IPS DF 6.9 (cell line): ENCODE measurements around the gene BMERB1.
"Not testable (repeated sequence)": the region's sequence is repeated elsewhere in the genome, so short reads cannot be mapped to it uniquely, and the experiment has no call there.

Experiments used
- DNase-seq: peaks from one replicate; pipeline ENCODE4 v3.0.0-alpha.2; 2013; ENCODE audit warnings: low read depth, low spot score
- H3K27ac ChIP-seq: one replicate; pipeline ENCODE4 v1.5.1; 2013; ENCODE audit warnings: low read length, control low read depth
- H3K27me3 ChIP-seq: 2 replicates; pipeline ENCODE4 v1.6.1; 2013; ENCODE audit warnings: mild to moderate bottlenecking, low read length; ENCODE audit not compliant: control insufficient read depth, insufficient read depth
- H3K36me3 ChIP-seq: 2 replicates; pipeline ENCODE4 v1.6.1; 2013; ENCODE audit warnings: low read length; ENCODE audit not compliant: control insufficient read depth, insufficient read depth
- H3K4me1 ChIP-seq: 2 replicates; pipeline ENCODE4 v1.6.1; 2013; ENCODE audit warnings: low read length; ENCODE audit not compliant: control insufficient read depth, insufficient read depth
- H3K4me3 ChIP-seq: 2 replicates; pipeline ENCODE4 v1.5.1; 2013; ENCODE audit warnings: mild to moderate bottlenecking, low read length
- H3K9me3 ChIP-seq: 2 replicates; pipeline ENCODE4 v1.6.1; 2013; ENCODE audit warnings: low read length, inconsistent platforms; ENCODE audit not compliant: control insufficient read depth, insufficient read depth
- WGBS: extraction: QIAGEN DNeasy Blood & Tissue Kit; methylation state at CpG from one replicate; pipeline ENCODE4 v1.1.7; 2013; ENCODE audit warnings: mixed read lengths, missing lambda C conversion rate; ENCODE audit not compliant: insufficient read length, insufficient coverage; 5-methylcytosine and 5-hydroxymethylcytosine counted together

Gene BMERB1

DNA sequence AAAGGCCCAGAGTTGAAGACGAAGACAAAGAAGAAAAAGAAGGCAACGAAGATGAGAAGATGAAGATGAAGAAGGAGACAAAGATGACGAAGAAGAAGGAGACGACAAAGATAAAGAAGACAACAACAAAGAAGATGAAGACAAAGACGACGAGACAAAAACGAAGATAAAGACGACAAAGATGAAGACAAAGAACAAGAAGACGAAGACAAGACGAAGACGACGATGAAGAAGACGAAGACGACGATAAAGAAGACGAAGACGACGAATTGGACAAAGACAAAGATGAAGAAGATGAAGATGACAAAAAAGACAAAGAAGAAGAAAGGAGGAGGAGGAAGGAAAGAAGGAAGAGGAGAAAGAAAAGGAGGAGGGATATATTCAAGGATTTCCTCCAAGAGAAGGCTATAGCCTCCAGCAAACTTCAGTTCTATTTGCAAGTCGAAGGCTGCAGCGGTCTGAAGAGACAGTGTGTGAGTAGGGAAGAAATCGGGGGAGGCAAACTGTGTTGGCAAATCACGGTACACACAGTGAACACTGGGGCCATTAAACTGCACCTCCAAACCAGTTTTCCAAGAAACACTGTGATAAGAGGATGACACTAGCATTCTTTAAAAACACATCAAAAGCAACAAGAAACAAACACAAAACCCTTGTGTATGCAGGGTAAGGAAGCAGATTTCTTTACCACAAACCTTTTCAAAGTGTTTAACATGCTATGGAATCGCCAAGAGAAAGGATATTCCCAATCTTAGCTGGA is 168.1 kb downstream of the BMERB1 start:
- no peaks in the 10 kb centered on the region for H3K4me1 ChIP-seq
- WGBS, result 100% methylated on average over 11 of the region's 23 CpGs
- no peak for DNase-seq
- H3K36me3 ChIP-seq, result peaks cover 20% of the 10 kb centered on the region
- no peak overlapping the region for H3K27ac ChIP-seq
- H3K4me3 ChIP-seq, result no peak overlapping the region
- no peaks in the 10 kb centered on the region for H3K27me3 ChIP-seq
- H3K9me3 ChIP-seq, result no peaks in the 10 kb centered on the region

DNA sequence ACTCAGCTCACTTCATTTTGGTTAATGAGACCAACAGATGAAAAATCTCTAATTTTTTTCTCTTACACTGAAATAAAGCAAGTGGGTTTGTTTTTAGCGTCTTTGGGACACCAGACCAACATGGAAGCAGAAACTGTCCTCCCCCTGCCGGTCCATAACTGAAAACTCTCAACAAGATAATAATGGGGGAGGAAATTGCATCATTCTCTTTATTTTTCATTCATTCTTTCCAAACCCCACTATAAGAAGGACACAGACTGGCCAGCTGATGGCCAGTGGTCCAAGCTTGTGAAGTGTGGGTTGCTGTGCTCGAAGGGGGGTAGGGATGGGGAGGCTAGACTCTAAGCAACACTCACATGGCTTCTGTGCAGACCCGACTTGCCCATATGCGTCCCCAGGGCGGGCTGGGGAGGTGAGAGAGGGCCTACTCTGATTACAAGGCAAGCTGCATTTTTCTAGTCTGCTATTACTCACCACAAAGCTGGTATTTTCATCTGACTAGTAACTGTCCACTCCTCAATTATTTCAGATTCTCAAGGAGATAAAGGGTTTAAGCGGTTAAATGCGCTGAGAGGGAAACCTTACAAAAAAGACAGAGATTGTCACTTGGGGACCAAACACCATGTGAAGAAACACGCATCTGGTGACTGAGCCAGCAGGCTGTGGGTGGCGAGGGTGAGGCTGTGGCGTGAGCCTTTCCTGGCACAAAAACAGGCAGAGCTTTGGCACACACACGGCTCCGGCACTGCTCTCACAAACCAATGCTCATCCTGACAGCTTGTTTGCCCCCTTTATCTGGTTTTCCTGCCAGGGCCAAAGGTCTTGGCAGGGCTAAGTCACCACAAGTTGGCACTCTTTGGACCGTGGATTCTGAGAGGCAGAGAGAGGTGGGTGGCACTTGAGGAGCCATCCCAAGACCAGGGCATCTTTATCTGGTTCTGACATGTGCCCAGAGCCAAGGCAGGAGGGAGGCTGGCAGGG is 170.4 kb downstream of the BMERB1 start:
- no peak for DNase-seq
- Histone ChIP-seq H3K36me3 (peaks cover 9% of the 10 kb centered on the region; the same call in 1 of the 2 replicates), H3K9me3 (no peaks in the 10 kb centered on the region), H3K27me3 (no peaks in the 10 kb centered on the region), H3K27ac (no peak overlapping the region), H3K4me3 (no peak overlapping the region), H3K4me1 (no peaks in the 10 kb centered on the region)
- no CpG with 5 or more reads among the region's 14 CpGs for WGBS

DNA sequence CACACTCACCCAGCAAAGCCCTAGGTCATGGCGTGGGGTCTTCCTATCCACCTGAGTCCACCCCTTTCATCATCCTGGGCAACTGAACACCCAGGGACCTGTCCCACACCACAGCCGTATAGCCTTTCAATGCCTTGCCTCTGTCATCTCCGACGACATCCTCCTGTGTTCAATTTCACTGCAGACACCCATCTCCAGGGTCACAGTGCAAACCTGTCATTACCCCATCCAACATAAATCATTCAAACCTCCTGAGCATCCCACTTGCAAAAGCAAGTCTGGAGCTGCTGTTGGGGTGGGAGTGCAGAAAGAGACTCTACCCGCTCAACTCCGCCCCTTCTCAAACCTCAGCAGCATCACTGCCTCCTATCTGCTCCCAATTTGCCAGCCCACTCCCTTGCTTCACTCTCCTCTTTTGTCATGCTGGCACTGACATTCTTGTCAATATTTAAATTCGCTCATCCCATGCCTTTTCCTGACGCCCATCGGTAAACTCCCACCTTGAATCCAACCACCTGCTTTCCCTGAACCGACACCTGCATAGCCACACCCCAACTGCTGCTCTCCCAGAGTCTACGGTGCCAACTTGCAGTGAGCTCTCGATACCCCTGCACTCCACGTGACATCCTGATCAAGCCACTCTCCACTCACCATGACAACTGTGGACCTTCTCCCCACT is 171.6 kb downstream of the BMERB1 start:
- H3K27me3 ChIP-seq, result no peaks in the 10 kb centered on the region
- no peak for DNase-seq
- H3K4me3 ChIP-seq, result no peak overlapping the region
- H3K36me3 ChIP-seq, result peaks cover 6% of the 10 kb centered on the region; the same call in 1 of the 2 replicates
- WGBS, result no CpG with 5 or more reads among the region's 13 CpGs
- H3K4me1 ChIP-seq, result no peaks in the 10 kb centered on the region
- H3K9me3 ChIP-seq, result no peaks in the 10 kb centered on the region
- H3K27ac ChIP-seq, result no peak overlapping the region

GRCh38 chr16:15606518-15607220 is 172.3 kb downstream of the BMERB1 start:
- Histone ChIP-seq H3K27me3 (no peaks in the 10 kb centered on the region), H3K9me3 (no peaks in the 10 kb centered on the region), H3K36me3 (peaks cover 9% of the 10 kb centered on the region; the same call in 1 of the 2 replicates), H3K4me3 (no peak overlapping the region), H3K4me1 (no peaks in the 10 kb centered on the region), H3K27ac (no peak overlapping the region)
- WGBS, result no CpG with 5 or more reads among the region's 5 CpGs
- no peak for DNase-seq

- H3K27me3 ChIP-seq, H3K9me3 ChIP-seq, H3K4me3 ChIP-seq, H3K4me1 ChIP-seq, H3K27ac ChIP-seq, H3K36me3 ChIP-seq, DNase-seq: not testable (repeated sequence)
- no CpG with 5 or more reads among the region's 12 CpGs for WGBS
Measured at GRCh38 chr16:15607221-15607699, 172.9 kb downstream of the BMERB1 start.

- peaks cover 15% of the 10 kb centered on the region; the same call in 1 of the 2 replicates for H3K36me3 ChIP-seq
- no peaks in the 10 kb centered on the region for H3K4me1 ChIP-seq
- H3K27ac ChIP-seq, result no peak overlapping the region
- H3K4me3 ChIP-seq, result no peak overlapping the region
- DNase-seq, result no peak
- no CpG with 5 or more reads among the region's 13 CpGs for WGBS
- H3K9me3 ChIP-seq, result no peaks in the 10 kb centered on the region
- H3K27me3 ChIP-seq, result no peaks in the 10 kb centered on the region
Measured at GRCh38 chr16:15607700-15608396, 173.5 kb downstream of the BMERB1 start.

DNA sequence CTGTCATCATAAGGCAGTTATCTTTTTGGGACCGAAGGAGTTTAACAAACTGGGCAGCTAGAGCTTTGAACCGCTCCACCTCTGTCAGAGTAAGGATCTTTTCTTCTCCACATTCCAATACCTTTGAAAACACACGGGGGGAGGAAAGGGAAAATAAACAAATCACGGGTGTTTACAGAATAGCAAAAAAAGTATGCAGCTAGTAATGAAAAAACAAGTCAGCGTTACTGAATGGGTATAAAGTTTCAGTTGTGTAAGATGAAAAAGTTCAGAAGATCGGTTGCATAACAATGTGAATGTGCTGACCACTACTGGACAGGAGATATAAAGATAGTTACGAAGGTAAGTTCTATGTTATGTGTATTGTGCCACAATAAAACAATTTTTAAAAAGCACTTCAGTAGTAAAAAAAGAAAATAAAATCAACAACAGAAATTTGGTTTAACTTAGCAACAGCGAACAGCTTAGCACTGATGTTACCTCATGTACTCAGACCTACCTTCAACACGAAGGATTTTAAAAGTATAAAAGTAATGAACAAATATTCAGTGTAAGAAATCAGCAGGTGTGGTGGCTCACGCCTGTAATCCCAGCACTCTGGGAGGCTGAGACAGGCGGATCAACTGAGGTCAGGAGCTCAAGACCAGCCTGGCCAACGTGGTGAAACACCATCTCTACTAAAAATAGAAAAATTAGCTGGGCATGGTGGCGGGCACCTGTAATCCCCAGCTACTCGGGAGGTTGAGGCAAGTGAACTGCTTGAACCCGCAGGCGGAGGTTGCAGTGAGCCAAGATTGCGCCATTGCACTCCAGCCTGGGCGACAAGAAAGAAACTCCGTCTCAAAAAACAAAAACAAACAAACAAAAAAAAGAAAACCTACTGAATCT is 174.3 kb downstream of the BMERB1 start:
- no peaks in the 10 kb centered on the region for H3K27me3 ChIP-seq
- H3K4me1 ChIP-seq, result no peaks in the 10 kb centered on the region
- no peak overlapping the region for H3K4me3 ChIP-seq
- no CpG with 5 or more reads among the region's 19 CpGs for WGBS
- H3K36me3 ChIP-seq, result peaks cover 16% of the 10 kb centered on the region; the same call in 1 of the 2 replicates
- no peak overlapping the region for H3K27ac ChIP-seq
- H3K9me3 ChIP-seq, result no peaks in the 10 kb centered on the region
- no peak for DNase-seq

- WGBS, result no CpG with 5 or more reads among the region's 6 CpGs
- Histone ChIP-seq H3K9me3 (no peaks in the 10 kb centered on the region), H3K27me3 (no peaks in the 10 kb centered on the region), H3K4me1 (no peaks in the 10 kb centered on the region), H3K27ac (no peak overlapping the region), H3K4me3 (no peak overlapping the region), H3K36me3 (peaks cover 16% of the 10 kb centered on the region; the same call in 1 of the 2 replicates)
- no peak for DNase-seq
Measured at GRCh38 chr16:15609286-15609649, 174.9 kb downstream of the BMERB1 start.
